Peyer's patch (tissue), 4 donors: ENCODE data around the gene ABLIM1. TPM values are rescaled to one million over a fixed set of nuclear protein-coding genes. Genes with fewer than 3 reads are reported as not detected.

ENCODE experiments used
- DNase-seq, 3 donors: peaks; one replicate each; pipeline ENCODE4 v3.0.0-alpha.2; 2017 to 2019
- H3K27ac ChIP-seq, 4 donors: fragments of 200-600 bp; sonication (generic); one replicate each; pipeline ENCODE4 v1.5.1; 2016 to 2019
- H3K27me3 ChIP-seq, 2 donors: fragments of 200-600 bp; sonication (generic); one replicate each; pipeline ENCODE4 v1.5.1; 2019
- H3K36me3 ChIP-seq, 3 donors: fragments of 200-600 bp; sonication (generic); one replicate each; pipeline ENCODE4 v1.5.1; 2016 to 2019
- H3K4me1 ChIP-seq, 4 donors: fragments of 200-600 bp; sonication (generic); one replicate each; pipeline ENCODE4 v1.5.1; 2016 to 2019
- H3K4me3 ChIP-seq, 4 donors: fragments of 200-600 bp; sonication (generic); 1 replicate in 3 of 4; 2 replicates in 1 of 4; pipeline ENCODE4 v1.5.1; 2016 to 2019; ENCODE audit warnings: mild to moderate bottlenecking in 1 of 4
- H3K9me3 ChIP-seq, 4 donors: fragments of 200-600 bp; sonication (generic); one replicate each; pipeline ENCODE4 v1.5.1; 2016 to 2019; ENCODE audit warnings: mild to moderate bottlenecking in 1 of 4
- CTCF ChIP-seq, 6 experiments: fragments of 450-650 bp in 4 of 6; fragments of 200-600 bp in 2 of 6; sonication (generic) in 1 of 6; IDR thresholded peaks; one replicate each; pipeline ENCODE4 v1.5.1; 2017 to 2019; ENCODE audit warnings: antibody characterized with exemption in 6 of 6, mild to moderate bottlenecking in 3 of 6, moderate library complexity in 1 of 6
- POLR2A ChIP-seq, 2 donors: fragments of 450-650 bp; IDR thresholded peaks; one replicate each; pipeline ENCODE4 v1.5.1; 2017; ENCODE audit warnings: antibody characterized with exemption in 2 of 2, mild to moderate bottlenecking in 2 of 2, moderate library complexity in 2 of 2
- total RNA-seq, 4 donors: library from RNA; depleted of rRNA; stranded (reverse); fragments of >200 nt; gene quantifications; one replicate each; pipeline ENCODE4 v1.1.0, GENCODE V29; 2016

The ABLIM1 gene
- total RNA-seq, 4 donors from 2014 or later: 91.6 to 145 (median 121) TPM

GRCh38 chr10:114687459-114687858 lies 29.4 kb upstream of the ABLIM1 start:
- Histone ChIP-seq H3K27me3 (no peaks in the 10 kb centered on the region), H3K4me1 (peaks cover 0 to 28% (median 0%) of the 10 kb centered on the region in 4 donors), H3K27ac (no peak overlapping the region), H3K4me3 (no peak overlapping the region), H3K36me3 (no peaks in the 10 kb centered on the region), H3K9me3 (no peaks in the 10 kb centered on the region)
- DNase-seq: no peak
- TF ChIP-seq POLR2A (IDR thresholded peaks at IDR 0.05) (no peak), CTCF (IDR thresholded peaks at IDR 0.05) (no peak)

- TF ChIP-seq POLR2A (IDR thresholded peaks at IDR 0.05): no peak
- no peak for TF ChIP-seq CTCF (IDR thresholded peaks at IDR 0.05)
- no peak for DNase-seq
- Histone ChIP-seq H3K4me1 (peaks cover 0 to 33% (median 0%) of the 10 kb centered on the region in 4 donors), H3K27ac (peak overlapping the region in 2 of 4 donors; percentile 81 to 84), H3K27me3 (no peaks in the 10 kb centered on the region), H3K4me3 (no peak overlapping the region), H3K9me3 (no peaks in the 10 kb centered on the region), H3K36me3 (no peaks in the 10 kb centered on the region)
Measured at GRCh38 chr10:114686013-114686412, 27.9 kb upstream of the ABLIM1 start.

GRCh38 chr10:114685456-114685855 lies 27.4 kb upstream of the ABLIM1 start:
- Histone ChIP-seq H3K4me1 (peaks cover 0 to 33% (median 0%) of the 10 kb centered on the region in 4 donors), H3K27me3 (no peaks in the 10 kb centered on the region), H3K36me3 (no peaks in the 10 kb centered on the region), H3K9me3 (no peaks in the 10 kb centered on the region), H3K4me3 (no peak overlapping the region), H3K27ac (peak overlapping the region in 3 of 4 donors; percentile 15 to 84 (median 81))
- DNase-seq: no peak
- no peak for TF ChIP-seq CTCF (IDR thresholded peaks at IDR 0.05)
- no peak for TF ChIP-seq POLR2A (IDR thresholded peaks at IDR 0.05)

GRCh38 chr10:114684822-114685209 lies 26.7 kb upstream of the ABLIM1 start:
- peak in 1 of 3 donors; percentile 55 for DNase-seq
- Histone ChIP-seq H3K27me3 (no peaks in the 10 kb centered on the region), H3K36me3 (no peaks in the 10 kb centered on the region), H3K27ac (peak overlapping the region; percentile 3 to 84 (median 48)), H3K4me3 (peak overlapping the region in 2 of 4 donors; percentile 9 to 17), H3K9me3 (no peaks in the 10 kb centered on the region), H3K4me1 (peaks cover 0 to 33% (median 0%) of the 10 kb centered on the region in 4 donors)
- TF ChIP-seq CTCF (IDR thresholded peaks at IDR 0.05) (no peak), POLR2A (IDR thresholded peaks at IDR 0.05) (no peak)

GRCh38 chr10:114684084-114684821 lies 26.2 kb upstream of the ABLIM1 start:
- H3K4me1 ChIP-seq: peaks cover 0 to 33% (median 0%) of the 10 kb centered on the region in 4 donors
- peak in 1 of 2 donors; percentile 21 for TF ChIP-seq POLR2A (IDR thresholded peaks at IDR 0.05)
- TF ChIP-seq CTCF (IDR thresholded peaks at IDR 0.05): no peak
- H3K9me3 ChIP-seq: no peaks in the 10 kb centered on the region
- DNase-seq: peak in 2 of 3 donors; percentile 75 to 79
- H3K27ac ChIP-seq: peak overlapping the region; percentile 3 to 84 (median 48)
- H3K27me3 ChIP-seq: no peaks in the 10 kb centered on the region
- H3K4me3 ChIP-seq: peak overlapping the region in 2 of 4 donors; percentile 9 to 17
- H3K36me3 ChIP-seq: no peaks in the 10 kb centered on the region
